Endothelial cell of umbilical vein (primary cell): Measurements from ENCODE around the gene AMZ1.

ENCODE experiments used
- CTCF ChIP-seq, 2 donors: IDR thresholded peaks; 1 replicate in 1 of 2; 2 replicates in 1 of 2; pipeline ENCODE4 v1.5.1; 2011; ENCODE audit warnings: low read length in 2 of 2, mild to moderate bottlenecking in 2 of 2, moderate library complexity in 2 of 2, control low read depth in 1 of 2, inconsistent platforms in 1 of 2, low read depth in 1 of 2; ENCODE audit not compliant: insufficient read depth in 1 of 2; ENCODE audit errors: extremely low read depth in 1 of 2
- JUN ChIP-seq: IDR thresholded peaks from 2 replicates; pipeline ENCODE4 v1.6.1; 2011; ENCODE audit warnings: borderline replicate concordance, low read depth; ENCODE audit not compliant: insufficient read length, insufficient read depth
- POLR2A ChIP-seq: IDR thresholded peaks from 2 replicates; pipeline ENCODE4 v1.6.1; 2012; ENCODE audit warnings: low read depth, mild to moderate bottlenecking, control low read depth, low read length
- TF ChIP-seq, protein P1 (sequence below): IDR thresholded peaks from 2 replicates; pipeline ENCODE4 v1.6.1; 2011; ENCODE audit not compliant: insufficient read depth, insufficient read length

GRCh38 chr7:2686101-2686500 is 1.9 kb upstream of the AMZ1 start:
- TF ChIP-seq CTCF (IDR thresholded peaks at IDR 0.05; ENCODE audit: extremely low read depth in 1 of 2, insufficient read depth in 1 of 2, low read depth in 1 of 2, low read length in 2 of 2) (no peak), POLR2A (no peak), JUN (no peak)
- TF ChIP-seq, protein P1, sequence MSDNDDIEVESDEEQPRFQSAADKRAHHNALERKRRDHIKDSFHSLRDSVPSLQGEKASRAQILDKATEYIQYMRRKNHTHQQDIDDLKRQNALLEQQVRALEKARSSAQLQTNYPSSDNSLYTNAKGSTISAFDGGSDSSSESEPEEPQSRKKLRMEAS, result no peak
